Measurements from ENCODE around the gene PRCP. TPM values are rescaled to one million over a fixed set of nuclear protein-coding genes. Genes with fewer than 3 reads are reported as not detected.

Gene PRCP
- total RNA-seq, 1 donor from 2014 or later: 37.2 TPM

DNA sequence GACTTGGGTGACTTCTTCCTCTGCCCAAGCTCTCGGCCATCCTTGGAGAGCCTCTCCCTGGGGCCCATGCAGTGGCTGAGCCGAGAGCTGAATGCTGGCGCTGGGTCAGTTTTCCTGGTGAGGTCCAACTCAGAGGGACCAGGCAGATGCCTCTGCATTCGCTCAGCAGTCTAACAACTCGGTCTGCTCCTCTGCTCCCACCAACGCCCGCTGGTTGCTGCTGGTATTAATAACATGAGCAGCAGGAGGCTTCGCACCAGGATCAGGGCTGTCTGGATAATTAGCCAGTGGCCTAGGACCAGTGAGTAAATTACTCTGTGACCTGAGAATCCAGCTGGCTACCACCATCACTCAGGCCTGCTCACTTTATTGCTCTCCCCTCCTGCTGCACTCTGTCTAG lies 88.9 kb downstream of the PRCP start:
- no peak for ATAC-seq (ENCODE audit: poor library complexity)

DNA sequence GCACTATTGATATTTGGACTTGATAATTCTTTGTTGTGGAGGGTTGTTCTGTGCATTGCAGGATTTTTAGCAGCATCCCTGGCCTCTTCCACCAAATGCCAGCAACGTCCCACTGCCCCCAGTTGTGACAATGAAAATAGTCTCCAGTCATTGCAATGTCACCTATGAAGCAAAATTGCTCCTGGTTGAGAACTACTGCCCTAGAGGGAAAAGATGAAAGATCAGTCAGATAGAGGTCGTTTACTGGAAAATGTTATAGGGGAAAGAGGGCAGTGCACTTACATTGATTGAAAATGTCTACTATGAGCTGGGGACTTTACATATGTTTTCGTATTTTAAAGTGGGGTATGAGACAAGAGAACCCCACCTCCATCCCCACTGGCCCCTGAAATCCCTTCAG lies 89.5 kb downstream of the PRCP start:
- DNase-seq (no peak), ATAC-seq (ENCODE audit: poor library complexity) (no peak)
- intact Hi-C loops (cut with DNase I): no loop called here

More for the DNA sequence above, 88.9 kb downstream of the PRCP start:
- no peak for DNase-seq
- intact Hi-C loops (cut with DNase I): no loop called here

DNA sequence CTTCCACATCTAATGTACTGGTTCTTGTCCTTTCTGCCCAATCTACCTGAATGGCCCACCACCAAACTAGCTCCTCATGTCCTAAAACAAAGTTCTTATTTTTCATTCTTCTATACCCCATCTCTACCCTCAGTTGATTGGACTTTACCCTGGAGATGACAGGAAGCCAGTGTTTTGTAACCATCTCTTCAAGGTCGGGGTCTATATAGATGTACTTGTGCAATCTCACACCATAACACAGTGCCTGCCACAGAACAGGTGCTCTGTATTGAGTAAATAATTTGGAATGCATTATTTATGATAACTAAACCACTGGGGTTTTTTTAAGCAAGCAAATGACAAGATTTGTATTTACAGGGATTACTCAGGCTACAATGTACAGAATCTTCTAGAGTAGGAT lies 89.9 kb downstream of the PRCP start:
- ATAC-seq (ENCODE audit: poor library complexity) (no peak), DNase-seq (no peak)
- intact Hi-C loops (cut with DNase I): no loop called here

DNA sequence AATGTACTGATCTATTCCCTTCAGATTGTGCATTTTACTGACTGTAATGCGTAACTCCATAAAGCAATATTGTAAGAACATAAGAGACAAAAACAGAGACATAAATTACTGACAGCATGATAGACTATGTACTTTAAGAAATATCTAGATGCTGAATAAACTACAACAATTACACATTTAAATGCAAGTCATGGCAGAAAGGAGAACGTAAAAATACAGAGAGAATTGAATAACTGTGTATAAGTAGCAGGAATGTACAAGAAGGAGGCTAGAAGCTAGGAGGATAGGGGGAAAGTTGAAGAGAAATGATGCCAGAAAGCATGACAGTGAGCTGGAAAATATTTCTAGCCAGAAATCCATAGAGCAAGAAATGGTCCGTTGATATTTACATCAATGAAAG lies 92.6 kb downstream of the PRCP start:
- no peak for ATAC-seq (ENCODE audit: poor library complexity)
- no peak for DNase-seq
- intact Hi-C loops (cut with DNase I): no loop called here

DNA sequence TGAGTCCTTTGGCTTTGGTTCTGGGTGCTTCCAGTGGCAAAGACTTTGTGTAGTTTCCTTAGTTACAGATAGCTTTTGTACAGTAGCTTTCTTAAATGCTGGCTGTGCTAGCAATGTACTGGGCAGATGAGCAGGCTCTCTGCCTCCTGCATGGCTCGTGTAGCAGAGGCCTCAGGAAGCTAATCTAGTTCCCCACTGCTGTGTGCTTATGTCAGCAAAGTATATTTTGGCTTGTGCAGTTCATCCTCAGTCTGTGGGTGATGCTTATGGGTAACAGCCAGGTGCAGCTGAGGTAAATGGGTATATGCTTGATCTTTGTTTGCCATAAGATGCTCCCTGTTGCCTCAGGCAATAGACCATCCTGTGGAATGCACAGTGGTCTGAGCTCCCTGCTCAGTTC lies 97.5 kb downstream of the PRCP start:
- ATAC-seq (ENCODE audit: poor library complexity): no peak
- intact Hi-C loops (cut with DNase I): no loop called here

DNA sequence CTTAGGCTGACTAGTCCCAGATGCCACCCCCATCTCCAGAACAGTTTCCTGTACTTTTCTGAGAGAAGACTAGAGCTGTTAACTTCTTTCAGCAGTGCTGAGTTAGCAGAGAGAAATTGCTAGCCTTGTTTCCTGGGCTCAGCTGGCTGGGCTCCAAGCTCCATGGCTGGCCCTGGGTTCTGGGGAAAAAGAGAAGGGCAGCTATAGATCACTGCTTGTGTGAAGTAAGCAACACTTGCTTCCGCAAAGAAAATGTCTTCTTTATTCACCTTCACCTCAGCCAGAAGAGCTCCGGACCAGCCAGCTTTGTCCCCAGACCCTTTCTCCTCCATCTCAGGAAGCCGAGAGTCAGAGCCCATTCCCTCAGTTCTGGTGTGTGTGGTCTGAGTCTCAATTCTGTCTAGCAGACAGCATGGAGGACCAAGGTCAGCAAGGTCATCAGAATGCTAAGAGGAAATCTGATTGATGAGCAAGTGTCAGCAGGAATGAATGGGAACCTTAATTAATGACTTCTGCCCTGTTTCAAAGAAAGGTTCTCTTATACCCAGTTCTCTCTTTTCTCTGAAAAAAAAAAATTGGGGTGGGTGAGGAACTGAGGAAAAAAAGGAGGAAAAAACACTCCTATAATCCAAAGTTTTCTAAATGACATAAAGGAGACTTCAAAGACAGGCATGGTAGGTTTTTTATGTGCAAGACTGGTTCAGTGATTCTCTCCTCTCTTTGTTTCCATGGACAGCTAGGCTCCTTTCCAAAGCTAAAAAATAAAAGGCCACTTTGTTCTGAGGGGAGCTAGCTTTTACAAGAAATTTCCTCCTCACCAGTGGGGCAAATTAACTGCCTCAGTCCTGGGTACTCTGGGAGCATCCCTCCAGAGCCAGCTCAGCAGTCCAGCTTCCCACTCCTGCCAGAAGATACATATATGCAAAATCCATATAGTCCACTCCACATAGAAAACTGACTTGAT lies 103.0 kb downstream of the PRCP start:
- peak; percentile 76 for DNase-seq
- intact Hi-C loops (cut with DNase I): no loop called here
- peak; percentile 77 for ATAC-seq (ENCODE audit: poor library complexity)

More for the DNA sequence above, 97.5 kb downstream of the PRCP start:
- no peak for DNase-seq

DNA sequence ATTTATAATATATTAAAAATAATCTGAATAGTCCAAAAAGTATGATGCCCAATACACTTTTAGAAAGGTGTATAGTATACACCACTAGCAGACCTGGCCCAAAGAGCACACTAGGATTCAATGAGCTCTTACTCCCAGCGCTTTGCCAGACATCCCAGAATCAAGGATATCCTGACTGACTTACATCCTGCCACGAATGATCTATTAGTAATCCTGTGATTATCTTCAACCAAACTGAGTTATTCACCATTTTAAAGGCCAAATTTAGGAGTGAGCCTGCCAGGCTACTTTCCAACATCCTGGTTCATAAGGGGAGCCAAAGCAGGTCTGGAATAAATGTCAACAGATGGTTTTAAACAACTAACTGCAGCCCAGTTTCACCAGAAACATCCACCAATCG lies 105.7 kb downstream of the PRCP start:
- DNase-seq (no peak), ATAC-seq (ENCODE audit: poor library complexity) (no peak)
- intact Hi-C loops (cut with DNase I): no loop called here

DNA sequence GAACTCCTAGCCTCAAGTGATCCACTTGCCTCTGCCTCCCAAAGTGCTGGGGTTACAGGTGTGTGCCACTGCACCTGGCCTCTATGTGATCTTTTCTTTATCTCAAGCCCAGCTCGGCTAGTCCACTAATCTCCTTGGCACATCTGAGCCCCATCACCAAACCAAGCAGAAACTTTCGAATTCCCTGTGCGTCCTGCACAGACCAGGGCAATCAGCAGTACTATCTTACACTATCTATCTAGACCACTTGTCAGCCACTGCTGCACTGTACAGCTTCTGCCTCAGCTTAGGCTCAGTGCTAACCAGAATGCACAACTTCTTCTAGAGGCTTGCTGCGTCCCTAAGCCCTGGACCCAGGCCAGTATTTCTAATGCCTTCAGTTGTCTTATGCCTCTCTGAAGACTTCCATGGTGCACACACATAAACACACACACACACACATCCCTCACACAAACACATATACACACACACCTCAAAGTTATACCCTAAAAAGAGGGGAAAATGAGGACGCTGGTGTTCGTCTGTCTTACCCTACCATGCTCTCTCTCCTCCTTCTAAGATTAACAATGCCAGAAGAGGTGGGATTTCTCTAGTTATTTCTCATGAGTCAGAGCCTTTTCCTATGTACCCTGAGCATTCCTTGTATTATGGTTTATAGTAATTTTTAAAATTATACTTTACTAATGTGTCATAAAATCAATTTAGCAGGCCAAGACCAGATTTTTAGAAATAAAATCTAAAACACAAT lies 107.2 kb downstream of the PRCP start:
- ATAC-seq (ENCODE audit: poor library complexity): no peak
- intact Hi-C loops (cut with DNase I): no loop called here
- no peak for DNase-seq

DNA sequence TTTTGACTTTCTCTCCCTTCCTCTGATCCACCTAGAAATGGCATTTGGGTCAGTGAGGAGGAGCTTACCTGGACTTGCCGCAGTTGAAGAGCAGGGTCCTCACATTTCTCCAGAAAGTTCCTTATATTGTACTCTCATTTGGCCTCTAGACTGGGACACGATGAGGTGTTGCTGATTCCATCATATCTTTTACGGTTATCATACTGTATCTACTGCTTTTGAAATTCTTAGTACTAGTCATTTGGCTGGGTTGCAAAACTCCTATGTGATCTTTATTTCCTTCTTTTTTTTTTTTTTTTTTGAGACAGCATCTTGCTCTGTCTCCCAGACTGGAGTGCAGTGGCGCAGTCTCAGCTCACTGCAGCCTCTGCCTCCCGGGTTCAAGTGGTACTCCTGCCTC lies 107.9 kb downstream of the PRCP start:
- DNase-seq: no peak
- intact Hi-C loops (cut with DNase I): no loop called here
- no peak for ATAC-seq (ENCODE audit: poor library complexity)

DNA sequence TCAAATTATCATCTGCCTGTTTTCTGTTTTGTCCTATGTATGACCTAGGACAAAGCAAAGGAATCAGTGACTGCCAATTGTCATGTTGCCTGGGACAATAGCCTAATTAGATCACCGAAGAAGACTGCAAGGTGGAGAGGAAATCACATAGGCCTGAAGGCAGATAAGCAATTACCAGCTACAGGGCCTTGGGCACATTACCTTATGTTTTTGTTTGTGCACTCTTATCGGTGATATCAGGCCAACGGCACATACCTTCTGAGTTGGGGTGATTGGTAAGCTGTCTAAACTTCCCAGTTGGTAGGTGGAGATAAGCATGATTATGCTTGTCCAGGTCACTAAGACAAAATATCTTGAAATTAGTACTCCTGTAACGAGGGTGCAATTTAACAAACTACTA lies 108.5 kb downstream of the PRCP start:
- DNase-seq: no peak
- ATAC-seq (ENCODE audit: poor library complexity): no peak
- intact Hi-C loops (cut with DNase I): no loop called here

DNA sequence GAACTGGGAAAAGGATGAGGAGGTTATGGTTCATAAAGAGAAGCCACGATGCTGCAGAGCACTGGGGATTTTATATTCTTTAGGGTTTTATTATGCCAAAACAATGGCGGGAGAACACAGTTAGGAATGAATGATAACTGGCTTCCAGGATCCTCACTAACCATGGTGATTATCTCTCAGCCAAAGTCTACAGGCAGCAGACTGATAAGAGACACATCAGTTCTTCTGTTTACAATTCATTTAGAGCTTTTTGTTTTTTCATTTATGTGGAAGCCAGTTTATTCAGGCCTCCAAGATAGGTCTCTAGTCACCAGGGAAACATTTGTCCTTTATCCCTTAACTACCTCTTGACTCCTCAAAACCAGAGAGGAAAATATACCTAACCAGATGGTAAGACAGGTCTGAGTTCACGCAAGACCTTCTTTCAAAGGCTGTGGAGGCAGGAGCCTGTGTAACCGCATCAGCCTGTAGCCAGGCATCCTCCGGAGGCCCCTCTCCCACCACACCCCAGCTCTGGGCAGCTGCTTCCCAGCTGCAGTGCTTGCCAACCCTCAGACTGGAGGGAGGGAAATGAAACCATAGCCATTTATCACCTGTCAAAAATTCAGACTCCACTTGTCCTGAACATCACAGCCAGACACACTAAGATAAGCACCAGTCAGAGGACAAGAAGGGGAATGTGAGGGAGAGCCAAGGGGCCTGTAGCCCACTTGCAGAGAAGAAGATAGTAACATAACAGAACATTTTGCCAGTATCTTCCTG lies 109.3 kb downstream of the PRCP start:
- ATAC-seq (ENCODE audit: poor library complexity): peak; percentile 75
- DNase-seq: no peak
- intact Hi-C loops (cut with DNase I): no loop called here

DNA sequence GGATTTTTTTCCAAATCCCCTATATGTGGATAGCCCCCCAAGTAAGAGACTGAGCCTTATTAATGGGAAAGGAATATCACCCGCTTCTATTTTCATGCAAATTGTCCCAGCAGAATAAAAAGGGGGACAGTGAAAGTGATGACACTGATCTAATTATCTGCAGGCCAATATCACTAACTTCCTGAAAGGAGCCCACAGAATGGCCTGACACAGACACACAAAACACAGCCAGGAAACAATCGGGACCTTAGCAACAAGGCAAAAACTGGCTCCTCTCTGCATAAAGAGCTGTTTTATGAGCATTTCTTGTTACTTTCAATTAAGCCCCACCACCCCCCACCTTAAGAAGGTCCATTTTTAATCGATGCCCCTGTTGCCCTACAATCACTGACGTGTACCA lies 112.2 kb downstream of the PRCP start:
- intact Hi-C loops (cut with DNase I): no loop called here
- ATAC-seq (ENCODE audit: poor library complexity) (no peak), DNase-seq (no peak)

DNA sequence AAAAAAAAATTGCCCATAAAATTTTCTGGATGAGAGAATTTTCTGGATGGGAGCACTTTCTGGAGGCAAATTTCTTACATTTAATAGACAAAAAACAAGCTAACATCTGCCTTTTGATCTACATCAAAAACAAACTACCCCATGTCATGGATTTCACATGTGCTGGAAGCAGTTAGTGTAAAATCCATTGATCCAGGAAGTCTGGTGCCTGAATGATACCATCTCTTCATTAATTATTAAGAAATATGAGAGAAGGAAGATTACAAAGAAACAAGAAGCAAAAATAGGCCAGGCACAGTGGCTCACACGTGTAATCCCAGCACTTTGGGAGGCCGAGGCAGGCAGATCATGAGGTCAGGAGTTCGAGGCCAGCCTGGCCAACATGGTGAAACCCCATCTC lies 113.4 kb downstream of the PRCP start:
- no peak for ATAC-seq (ENCODE audit: poor library complexity)
- no peak for DNase-seq
- intact Hi-C loops (cut with DNase I): no loop called here

DNA sequence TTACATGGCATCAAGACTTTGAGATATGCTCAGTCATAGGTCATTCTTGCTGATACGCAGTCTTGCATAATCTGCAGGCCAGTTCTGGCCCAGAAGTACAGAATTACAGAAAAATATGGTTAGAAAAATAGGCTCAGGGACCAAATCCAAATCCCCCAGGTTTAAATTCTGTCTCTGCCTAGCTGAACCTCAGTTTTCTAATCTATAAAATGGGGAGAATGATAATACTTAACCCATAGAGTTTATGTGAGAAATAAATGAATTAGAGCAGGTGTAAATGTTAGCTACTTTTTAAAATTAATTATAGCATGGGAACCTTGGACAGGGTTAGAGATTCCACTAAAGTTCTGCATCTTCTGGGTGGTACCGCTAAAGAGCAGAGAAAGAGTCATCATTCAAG lies 114.2 kb downstream of the PRCP start:
- intact Hi-C loops (cut with DNase I): no loop called here
- DNase-seq (no peak), ATAC-seq (ENCODE audit: poor library complexity) (no peak)

DNA sequence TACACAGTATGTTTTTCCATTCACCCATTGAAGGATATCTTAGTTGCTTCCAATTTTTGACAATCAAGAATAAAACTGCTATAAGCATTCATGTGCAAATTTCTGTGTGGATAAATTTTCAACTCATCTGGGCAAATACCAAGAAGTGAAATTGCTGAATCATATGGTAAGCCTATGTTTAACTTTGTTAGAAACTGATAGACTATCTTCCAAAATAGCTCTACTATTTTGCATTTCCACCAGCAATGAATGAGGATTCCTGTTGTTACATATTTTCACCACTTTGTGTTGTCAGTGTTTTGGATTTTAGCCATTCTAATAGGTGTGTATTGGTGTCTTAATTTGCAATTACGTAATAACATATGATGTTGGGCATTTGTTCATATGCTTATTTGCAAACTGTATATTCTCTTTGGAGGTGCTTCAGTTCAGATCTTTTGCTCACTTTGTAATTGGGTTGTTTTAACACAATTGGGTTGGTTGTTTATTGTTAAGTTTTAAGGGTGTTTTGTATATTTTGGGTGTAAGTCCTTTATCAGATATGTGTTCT lies 117.3 kb downstream of the PRCP start:
- ATAC-seq (ENCODE audit: poor library complexity): no peak
- intact Hi-C loops (cut with DNase I): no loop called here
- no peak for DNase-seq

DNA sequence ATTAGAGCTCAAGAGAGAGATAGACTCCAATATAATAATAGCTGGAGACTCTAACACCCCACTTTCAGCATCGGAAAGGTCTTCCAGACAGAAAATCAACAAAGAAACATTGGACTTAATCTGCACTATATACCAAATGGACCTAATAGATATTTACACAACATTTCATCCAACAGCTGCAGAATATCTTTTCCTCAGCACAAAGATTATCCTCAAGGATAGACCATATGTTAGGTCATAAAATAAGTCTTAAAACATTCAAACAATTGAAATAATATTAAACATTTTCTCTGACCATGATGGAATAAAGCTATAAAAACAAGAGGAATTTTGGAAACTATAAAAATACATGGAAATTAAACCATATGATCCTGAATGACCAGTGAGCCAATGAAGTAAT lies 121.5 kb downstream of the PRCP start:
- DNase-seq (no peak), ATAC-seq (ENCODE audit: poor library complexity) (no peak)
- intact Hi-C loops (cut with DNase I): no loop called here

DNA sequence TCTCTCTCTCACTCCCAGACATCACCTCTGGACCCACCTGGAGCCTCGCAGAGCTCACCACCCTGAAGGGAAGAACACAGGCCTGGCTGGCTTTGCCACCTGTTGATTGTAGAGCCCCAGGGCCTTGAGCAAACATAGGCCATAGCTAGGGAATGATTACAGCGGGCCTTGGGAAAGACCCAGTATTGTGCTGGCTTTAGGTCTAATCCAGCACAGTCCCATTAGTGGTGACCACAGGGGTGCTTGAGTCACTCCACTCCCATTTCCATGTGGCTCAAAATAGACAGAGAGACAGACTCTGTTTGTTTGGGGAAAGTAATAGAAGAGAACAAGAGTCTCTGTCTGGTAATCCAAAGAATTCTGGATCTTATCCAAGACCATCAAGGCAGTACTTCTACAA lies 123.9 kb downstream of the PRCP start:
- ATAC-seq (ENCODE audit: poor library complexity) (no peak), DNase-seq (no peak)
- intact Hi-C loops (cut with DNase I): no loop called here

DNA sequence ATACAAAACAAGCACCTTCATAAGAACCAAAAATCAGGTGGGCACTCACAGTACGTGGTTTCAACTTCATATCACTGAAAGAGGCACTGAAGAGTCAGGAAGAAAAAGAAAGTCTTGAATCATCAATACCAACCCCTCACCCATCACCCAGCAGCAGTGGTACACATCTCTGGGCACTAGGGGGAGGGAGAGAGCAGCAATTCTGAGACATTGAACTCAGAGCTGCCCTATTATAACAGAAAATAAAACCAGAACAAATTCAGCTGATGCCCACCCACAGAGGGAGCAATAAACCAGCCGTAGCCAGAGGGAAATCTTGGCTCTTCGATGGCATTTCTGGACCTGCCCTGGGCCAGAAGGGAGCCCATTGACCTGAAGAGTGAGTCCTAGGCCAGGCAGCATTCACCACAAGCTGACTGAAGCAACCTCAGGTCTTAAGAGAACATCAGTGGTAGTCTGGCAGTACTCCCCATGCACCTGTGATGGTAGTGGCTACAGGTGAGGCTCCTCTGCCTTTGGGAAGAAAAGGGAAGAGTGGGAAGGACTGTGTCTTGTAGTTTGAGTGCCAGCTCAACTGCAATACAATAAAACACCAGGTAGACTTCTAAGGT lies 124.4 kb downstream of the PRCP start:
- ATAC-seq (ENCODE audit: poor library complexity): no peak
- intact Hi-C loops (cut with DNase I): no loop called here
- DNase-seq: no peak

DNA sequence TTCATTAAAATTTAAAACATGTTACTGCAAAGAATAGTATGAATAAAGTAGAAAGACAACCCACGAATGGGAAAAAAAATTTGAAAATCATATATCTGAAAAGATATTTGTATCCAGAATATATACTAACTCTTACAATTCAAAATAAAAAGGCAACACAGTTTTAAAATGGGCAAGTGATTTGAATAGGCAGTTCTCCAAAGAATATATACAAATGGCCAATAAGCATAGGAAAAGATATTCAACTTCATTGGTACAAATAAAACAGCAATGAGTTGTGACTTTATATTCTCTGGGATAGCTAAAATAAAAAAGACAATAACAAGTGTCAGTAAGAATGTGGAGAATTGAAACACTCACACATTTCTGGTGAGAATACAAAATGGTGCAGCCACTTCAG lies 125.0 kb downstream of the PRCP start:
- DNase-seq: no peak
- ATAC-seq (ENCODE audit: poor library complexity): no peak
- intact Hi-C loops (cut with DNase I): no loop called here

Data from Right ventricle myocardium superior (tissue), 1 donor.